Activated CD8-positive, alpha-beta T cell treated with anti-CD3 and anti-CD28 coated beads for 36 hours (primary cell): ENCODE data around the gene SIN3B. TPM values are rescaled to one million over a fixed set of nuclear protein-coding genes. Genes with fewer than 3 reads are reported as not detected.

Experiments used
- ATAC-seq: fragments of 200-7000 bp; cut with Tn5 transposase; one replicate; pipeline ENCODE4 v1.10.0; 2021; ENCODE audit warnings: mild to moderate bottlenecking, moderate library complexity
- CTCF ChIA-PET: fragments of 350-600 bp; sonication (Branson Sonifier 250); formaldehyde crosslinking; loops from one replicate; lab custom pipeline; 2021; ENCODE audit warnings: antibody characterized with exemption; lab: Charles Lee
- POLR2A ChIA-PET: fragments of 350-600 bp; sonication (Branson Sonifier 250); formaldehyde crosslinking; loops from one replicate; lab custom pipeline; 2021; ENCODE audit warnings: antibody characterized with exemption; lab: Charles Lee
- DNase-seq: peaks from one replicate; pipeline ENCODE4 v3.0.0-alpha.2; 2020
- H3K27ac Mint-ChIP-seq: one replicate; pipeline ENCODE4 v1.8.0; 2021; ENCODE audit warnings: mild to moderate bottlenecking, mixed read lengths
- H3K27me3 Mint-ChIP-seq: one replicate; pipeline ENCODE4 v1.8.0; 2021; ENCODE audit warnings: mixed read lengths
- H3K36me3 Mint-ChIP-seq: one replicate; pipeline ENCODE4 v1.8.0; 2021; ENCODE audit warnings: low read depth, mixed read lengths
- H3K4me1 Mint-ChIP-seq: one replicate; pipeline ENCODE4 v1.8.0; 2021; ENCODE audit warnings: low read depth, mixed read lengths
- H3K4me3 Mint-ChIP-seq: one replicate; pipeline ENCODE4 v1.8.0; 2021; ENCODE audit warnings: mild to moderate bottlenecking, moderate library complexity, mixed read lengths
- H3K9me3 Mint-ChIP-seq: one replicate; pipeline ENCODE4 v1.8.0; 2021; ENCODE audit warnings: mixed read lengths
- CTCF ChIP-seq: fragments of 200-600 bp; IDR thresholded peaks from one replicate; pipeline ENCODE4 v1.8.0; 2022; ENCODE audit warnings: antibody characterized with exemption, mild to moderate bottlenecking
- intact Hi-C: fragments of 100-400 bp; cut with micrococcal nuclease; formaldehyde crosslinking; loops from one replicate; pipeline ENCODE4 v1.10.0; 2022
- total RNA-seq, 2 experiments: library from RNA; stranded (reverse); gene quantifications; one replicate each; pipeline ENCODE4 v1.2.3, GENCODE V29; 2021

The SIN3B gene
- total RNA-seq, 2 experiments from 2014 or later = 27.6 to 31.6 TPM

GRCh38 chr19:16868423-16869130 lies 39.4 kb downstream of the SIN3B start:
- ATAC-seq = no peak

GRCh38 chr19:16869331-16869972 lies 40.3 kb downstream of the SIN3B start:
- DNase-seq (no peak), ATAC-seq (no peak)
- intact Hi-C loops = no loop called here
- CTCF ChIA-PET = no interaction called here
- POLR2A ChIA-PET = no interaction called here
- Mint-ChIP-seq H3K36me3 (peaks cover 28% of the 10 kb centered on the region), H3K4me1 (peaks cover 7% of the 10 kb centered on the region), H3K9me3 (peaks cover 2% of the 10 kb centered on the region), H3K4me3 (no peak overlapping the region), H3K27ac (no peak overlapping the region), H3K27me3 (no peaks in the 10 kb centered on the region)
- no peak for TF ChIP-seq CTCF

More at GRCh38 chr19:16868423-16869130, 39.4 kb downstream of the SIN3B start:
- no peak overlapping the region for H3K27ac Mint-ChIP-seq
- H3K36me3 Mint-ChIP-seq = peaks cover 22% of the 10 kb centered on the region
- ChIA-PET CTCF (no interaction called here), POLR2A (no interaction called here)
- no peaks in the 10 kb centered on the region for H3K27me3 Mint-ChIP-seq
- TF ChIP-seq CTCF = no peak
- no peaks in the 10 kb centered on the region for H3K4me1 Mint-ChIP-seq
- intact Hi-C loops = no loop called here
- no peak for DNase-seq
- no peak overlapping the region for H3K4me3 Mint-ChIP-seq
- no peaks in the 10 kb centered on the region for H3K9me3 Mint-ChIP-seq

DNA sequence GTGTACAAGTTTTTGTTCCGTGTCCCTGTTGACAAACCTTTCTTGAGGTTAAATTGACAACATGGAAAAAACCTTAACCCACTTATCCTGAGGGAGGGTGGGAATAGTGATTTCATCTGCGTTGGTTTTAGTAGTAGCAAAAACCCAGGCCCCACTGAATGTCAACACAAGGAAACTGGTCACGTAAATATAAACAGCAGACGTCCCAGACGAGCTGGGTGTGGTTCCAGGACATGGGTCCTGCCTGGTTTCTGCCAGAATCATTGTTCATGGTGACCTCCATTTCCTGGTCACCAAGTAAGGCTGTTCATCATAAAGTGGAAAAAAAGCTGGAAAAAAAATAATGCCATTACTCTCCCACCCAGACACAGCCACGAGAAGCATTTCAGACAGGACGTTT lies 42.7 kb downstream of the SIN3B start:
- intact Hi-C loops = no loop called here
- H3K36me3 Mint-ChIP-seq = peaks cover 34% of the 10 kb centered on the region
- no peak for TF ChIP-seq CTCF
- H3K4me1 Mint-ChIP-seq = peaks cover 16% of the 10 kb centered on the region
- H3K27ac Mint-ChIP-seq = no peak overlapping the region
- ChIA-PET CTCF (no interaction called here), POLR2A (no interaction called here)
- H3K9me3 Mint-ChIP-seq = peaks cover 6% of the 10 kb centered on the region
- no peaks in the 10 kb centered on the region for H3K27me3 Mint-ChIP-seq
- no peak for ATAC-seq
- DNase-seq = no peak
- no peak overlapping the region for H3K4me3 Mint-ChIP-seq

- peaks cover 6% of the 10 kb centered on the region for H3K9me3 Mint-ChIP-seq
Observed at GRCh38 chr19:16872728-16873127, 43.5 kb downstream of the SIN3B start.

More at GRCh38 chr19:16872728-16873127, 43.5 kb downstream of the SIN3B start:
- peaks cover 34% of the 10 kb centered on the region for H3K36me3 Mint-ChIP-seq
- TF ChIP-seq CTCF = no peak
- ATAC-seq (no peak), DNase-seq (no peak)
- H3K4me1 Mint-ChIP-seq = peaks cover 16% of the 10 kb centered on the region
- ChIA-PET POLR2A (no interaction called here), CTCF (no interaction called here)
- H3K27me3 Mint-ChIP-seq = no peaks in the 10 kb centered on the region
- intact Hi-C loops = no loop called here
- H3K4me3 Mint-ChIP-seq = no peak overlapping the region
- H3K27ac Mint-ChIP-seq = no peak overlapping the region
